ENCODE measurements around the gene PPM1G.

DNA sequence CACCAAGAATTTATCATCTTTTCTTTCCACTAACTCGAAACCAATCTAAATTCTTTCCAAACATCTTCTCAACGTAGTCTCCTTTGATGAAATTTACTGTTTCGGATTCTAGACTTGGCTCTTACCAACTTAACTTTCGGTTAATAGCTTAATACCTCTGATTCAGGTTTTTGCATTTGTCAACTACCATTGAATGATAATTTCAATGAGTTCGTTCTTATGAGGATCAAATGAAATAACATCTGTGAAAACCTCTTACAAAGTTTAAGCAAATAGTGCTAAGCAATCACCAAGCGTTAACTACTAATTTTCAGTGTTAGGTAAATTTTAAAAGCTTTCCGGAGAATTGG lies 18.4 kb upstream of the PPM1G start:
- TF ChIP-seq TAF1 (IDR thresholded peaks at IDR 0.05; ENCODE audit: borderline replicate concordance, low read depth, low read length) (no peak), POLR2A (IDR thresholded peaks at IDR 0.05; ENCODE audit: low read depth, low read length) (no peak), POLR2AphosphoS5 (IDR thresholded peaks at IDR 0.05; ENCODE audit: low read depth, low read length) (no peak)
